Stimulated activated naive CD8-positive, alpha-beta T cell treated with anti-CD3 and anti-CD28 coated beads, Interleukin-15, amount 100 ng/mL, for 72 hours (primary cell): ENCODE data around the gene COG5.

Source experiments
- ATAC-seq: fragments of 150-1000 bp; cut with Tn5 transposase; 2 replicates; pipeline ENCODE4 v1.10.0; 2021; ENCODE audit warnings: mild to moderate bottlenecking, moderate library complexity
- DNase-seq, 2 donors: peaks; one replicate each; pipeline ENCODE4 v3.0.0; 2021 to 2022
- H3K27ac Mint-ChIP-seq, 2 donors: one replicate each; pipeline ENCODE4 v1.8.0; 2022; ENCODE audit warnings: mild to moderate bottlenecking in 2 of 2, mixed read lengths in 2 of 2, moderate library complexity in 2 of 2
- H3K27me3 Mint-ChIP-seq: one replicate; pipeline ENCODE4 v1.8.0; 2022; ENCODE audit warnings: mixed read lengths
- H3K4me1 Mint-ChIP-seq: one replicate; pipeline ENCODE4 v1.8.0; 2022; ENCODE audit warnings: mild to moderate bottlenecking, mixed read lengths
- H3K4me3 Mint-ChIP-seq, 2 donors: one replicate each; pipeline ENCODE4 v1.8.0; 2022; ENCODE audit warnings: mild to moderate bottlenecking in 2 of 2, mixed read lengths in 2 of 2, moderate library complexity in 1 of 2
- H3K9me3 Mint-ChIP-seq, 2 donors: one replicate each; pipeline ENCODE4 v1.8.0; 2022; ENCODE audit warnings: mixed read lengths in 2 of 2

The COG5 gene

DNA sequence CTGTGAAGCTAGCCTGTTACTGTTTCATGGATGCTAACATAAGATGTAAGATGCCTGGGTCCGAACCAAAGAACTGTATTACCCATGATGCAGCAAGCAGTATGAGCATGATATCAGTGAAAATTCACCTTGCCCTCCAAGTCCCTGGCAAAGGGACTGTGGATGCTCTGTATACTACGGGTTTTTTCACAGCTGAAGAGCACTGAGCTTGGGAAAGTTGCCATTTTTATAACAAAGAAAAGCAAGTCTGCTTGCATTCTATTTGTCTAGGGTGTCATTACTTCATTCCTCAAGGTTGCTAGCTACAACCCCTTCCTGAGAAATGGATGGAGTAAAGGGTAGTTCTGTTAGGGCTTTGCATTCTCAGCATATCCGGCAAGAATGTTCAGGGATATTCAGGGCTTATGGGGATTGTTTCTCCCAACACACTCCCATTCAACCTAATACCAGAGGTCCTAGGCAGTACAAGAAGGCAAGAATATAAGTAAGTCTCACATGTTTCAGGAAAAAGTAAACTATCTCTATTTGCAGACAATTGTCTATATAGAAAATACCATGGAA lies 99.0 kb downstream of the COG5 start:
- Mint-ChIP-seq H3K27ac (no peak overlapping the region), H3K4me1 (no peaks in the 10 kb centered on the region), H3K9me3 (no peaks in the 10 kb centered on the region), H3K4me3 (no peak overlapping the region), H3K27me3 (no peaks in the 10 kb centered on the region)
- DNase-seq = no peak
- ATAC-seq = no peak

GRCh38 chr7:107463139-107464078 lies 100.3 kb downstream of the COG5 start:
- Mint-ChIP-seq H3K27ac (no peak overlapping the region), H3K4me1 (no peaks in the 10 kb centered on the region), H3K4me3 (no peak overlapping the region), H3K27me3 (no peaks in the 10 kb centered on the region), H3K9me3 (no peaks in the 10 kb centered on the region)
- peak; percentile 34 for DNase-seq
- ATAC-seq = peak; percentile 80

DNA sequence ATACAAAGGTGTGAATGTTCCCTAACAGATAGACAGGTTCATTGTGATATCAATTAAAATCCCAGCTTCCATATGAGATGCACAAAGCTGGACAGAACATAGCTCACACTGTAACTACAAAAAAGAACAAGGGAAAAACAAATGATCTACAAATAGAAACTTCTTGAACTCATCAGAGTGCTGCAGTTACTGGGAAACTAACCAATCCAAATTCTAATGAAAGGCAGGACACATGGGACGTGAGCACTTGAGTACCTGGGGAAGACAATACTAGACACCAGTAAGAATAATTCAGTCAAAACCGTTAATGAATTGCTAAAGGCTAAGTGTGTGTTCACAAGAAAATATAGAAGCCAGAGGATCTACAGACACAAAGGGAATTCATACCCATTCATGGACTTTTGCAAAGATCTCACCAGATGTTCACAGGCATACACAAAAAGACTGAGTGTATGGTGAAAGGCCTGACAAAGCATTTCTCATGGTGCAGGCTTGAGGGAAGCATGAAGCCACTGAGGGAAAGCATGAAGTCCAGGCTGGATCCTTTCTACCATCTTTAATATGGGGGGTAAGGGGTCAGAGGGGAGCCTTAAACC lies 101.7 kb downstream of the COG5 start:
- H3K4me3 Mint-ChIP-seq = no peak overlapping the region
- H3K27ac Mint-ChIP-seq = no peak overlapping the region
- no peaks in the 10 kb centered on the region for H3K4me1 Mint-ChIP-seq
- no peaks in the 10 kb centered on the region for H3K9me3 Mint-ChIP-seq
- ATAC-seq (no peak), DNase-seq (no peak)
- no peaks in the 10 kb centered on the region for H3K27me3 Mint-ChIP-seq

DNA sequence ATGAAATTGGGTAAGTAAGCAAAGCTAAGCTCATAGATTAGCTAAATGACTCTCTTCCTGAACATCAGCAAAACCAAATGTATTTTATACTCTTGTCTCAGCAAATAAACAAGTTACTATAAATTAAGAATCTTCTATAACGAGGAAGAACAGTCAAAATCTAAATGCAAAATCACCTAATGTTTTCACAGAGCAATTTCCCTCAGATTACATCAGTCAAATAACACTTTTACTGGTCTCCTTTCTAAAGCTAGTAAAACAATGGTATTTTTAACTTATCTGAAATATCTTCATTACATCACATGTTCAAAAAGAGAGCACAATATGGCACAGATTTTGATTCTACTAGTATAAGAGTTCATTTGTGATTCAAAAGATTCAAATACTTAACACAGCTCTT lies 110.3 kb downstream of the COG5 start:
- Mint-ChIP-seq H3K27me3 (no peaks in the 10 kb centered on the region), H3K9me3 (no peaks in the 10 kb centered on the region), H3K4me1 (no peaks in the 10 kb centered on the region), H3K4me3 (no peak overlapping the region), H3K27ac (no peak overlapping the region)
- no peak for ATAC-seq
- no peak for DNase-seq

DNA sequence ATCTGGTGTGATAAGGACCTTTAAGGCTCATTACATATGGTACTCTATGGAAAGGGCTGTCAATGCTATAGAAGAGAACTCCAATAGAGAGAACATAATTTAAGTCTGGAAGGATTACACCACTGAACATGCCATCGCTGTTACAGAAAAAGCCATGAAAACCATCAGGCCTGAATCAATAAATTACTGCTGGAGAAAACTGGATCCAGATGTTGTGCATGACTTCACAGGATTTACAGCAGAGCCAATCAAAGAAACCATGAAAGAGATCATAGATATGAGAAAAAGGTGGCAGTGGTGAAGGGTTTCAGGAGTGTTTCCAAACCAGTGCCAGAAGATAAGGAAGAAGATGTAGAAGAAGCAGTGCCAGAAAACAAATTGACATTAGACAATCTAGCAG lies 112.8 kb downstream of the COG5 start:
- no peak for ATAC-seq
- H3K27me3 Mint-ChIP-seq = no peaks in the 10 kb centered on the region
- no peaks in the 10 kb centered on the region for H3K9me3 Mint-ChIP-seq
- no peak overlapping the region for H3K27ac Mint-ChIP-seq
- no peak for DNase-seq
- peaks cover 10% of the 10 kb centered on the region for H3K4me1 Mint-ChIP-seq
- no peak overlapping the region for H3K4me3 Mint-ChIP-seq

- DNase-seq (no peak), ATAC-seq (no peak)
- Mint-ChIP-seq H3K9me3 (no peaks in the 10 kb centered on the region), H3K4me1 (peaks cover 10% of the 10 kb centered on the region), H3K4me3 (no peak overlapping the region), H3K27me3 (no peaks in the 10 kb centered on the region), H3K27ac (peak overlapping the region in 1 of 2 donors; percentile 71)
Observed at GRCh38 chr7:107446988-107447387, 116.7 kb downstream of the COG5 start.

DNA sequence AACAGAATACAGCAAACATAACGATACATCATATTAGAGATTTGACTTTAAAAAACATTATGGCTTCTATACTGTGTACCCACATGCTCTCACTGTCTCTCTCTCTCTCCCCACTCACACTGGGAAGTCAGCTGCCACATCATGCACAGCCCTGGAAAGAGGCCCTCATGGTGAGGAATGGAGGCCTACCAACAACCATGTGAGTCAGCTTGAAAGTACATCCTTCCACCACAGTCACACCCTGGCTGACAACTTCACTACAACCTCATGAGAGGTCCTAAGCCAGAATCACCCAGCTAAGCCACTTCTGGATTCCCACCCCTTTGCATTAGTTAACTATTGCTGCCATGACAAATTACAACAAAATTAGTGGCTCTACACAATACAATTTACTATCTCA lies 117.2 kb downstream of the COG5 start:
- no peaks in the 10 kb centered on the region for H3K27me3 Mint-ChIP-seq
- peak in 1 of 2 donors; percentile 26 for DNase-seq
- H3K4me1 Mint-ChIP-seq = peaks cover 10% of the 10 kb centered on the region
- no peak overlapping the region for H3K4me3 Mint-ChIP-seq
- no peaks in the 10 kb centered on the region for H3K9me3 Mint-ChIP-seq
- peak; percentile 91 for ATAC-seq
- H3K27ac Mint-ChIP-seq = no peak overlapping the region

DNA sequence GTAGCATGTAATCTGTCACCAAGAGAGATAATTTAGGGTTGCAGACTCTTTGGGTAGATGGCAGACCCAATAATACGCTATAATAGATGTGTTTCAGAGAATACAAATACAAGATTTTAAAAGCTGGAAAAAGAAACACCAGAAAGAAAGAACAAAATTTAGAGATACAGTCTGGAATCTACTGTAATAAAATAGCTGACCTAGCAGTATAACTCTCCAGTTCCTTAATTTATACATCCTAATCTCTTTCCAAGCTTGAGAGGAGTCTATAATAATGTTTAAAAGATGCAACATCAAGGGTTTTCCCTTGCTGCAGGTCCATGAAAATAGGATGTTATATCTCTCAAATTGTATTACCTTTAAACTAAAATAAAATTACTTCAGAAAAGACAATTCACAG lies 121.0 kb downstream of the COG5 start:
- no peak overlapping the region for H3K27ac Mint-ChIP-seq
- H3K27me3 Mint-ChIP-seq = no peaks in the 10 kb centered on the region
- peaks cover 10% of the 10 kb centered on the region for H3K4me1 Mint-ChIP-seq
- DNase-seq (no peak), ATAC-seq (no peak)
- H3K9me3 Mint-ChIP-seq = no peaks in the 10 kb centered on the region
- H3K4me3 Mint-ChIP-seq = no peak overlapping the region

- no peaks in the 10 kb centered on the region for H3K9me3 Mint-ChIP-seq
- no peak overlapping the region for H3K4me3 Mint-ChIP-seq
- DNase-seq = no peak
- no peak overlapping the region for H3K27ac Mint-ChIP-seq
- ATAC-seq = no peak
- H3K27me3 Mint-ChIP-seq = no peaks in the 10 kb centered on the region
- peaks cover 5% of the 10 kb centered on the region for H3K4me1 Mint-ChIP-seq
Observed at GRCh38 chr7:107441581-107442422, 121.9 kb downstream of the COG5 start.

DNA sequence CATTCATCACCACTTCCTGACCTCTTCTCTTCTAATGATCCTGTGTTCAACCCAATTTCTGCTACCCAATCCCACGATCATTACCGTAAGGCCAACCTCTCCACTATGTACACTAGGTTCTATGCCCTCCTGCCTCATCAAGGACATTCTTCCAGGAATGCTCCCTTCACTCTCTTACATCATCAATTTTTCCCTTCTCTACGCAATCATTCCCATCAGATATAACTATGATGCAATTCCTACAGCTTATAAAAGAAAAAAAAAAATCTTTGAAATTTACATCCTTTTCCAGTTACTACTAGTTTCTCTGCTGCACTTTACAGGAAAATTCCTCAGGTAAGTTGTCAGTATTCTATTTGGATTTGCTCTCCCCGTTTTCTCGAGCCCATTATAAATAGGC lies 124.7 kb downstream of the COG5 start:
- Mint-ChIP-seq H3K27ac (no peak overlapping the region), H3K9me3 (peaks cover 0 to 7% of the 10 kb centered on the region in 2 donors), H3K4me1 (no peaks in the 10 kb centered on the region), H3K27me3 (no peaks in the 10 kb centered on the region), H3K4me3 (no peak overlapping the region)
- no peak for DNase-seq
- ATAC-seq = no peak

DNA sequence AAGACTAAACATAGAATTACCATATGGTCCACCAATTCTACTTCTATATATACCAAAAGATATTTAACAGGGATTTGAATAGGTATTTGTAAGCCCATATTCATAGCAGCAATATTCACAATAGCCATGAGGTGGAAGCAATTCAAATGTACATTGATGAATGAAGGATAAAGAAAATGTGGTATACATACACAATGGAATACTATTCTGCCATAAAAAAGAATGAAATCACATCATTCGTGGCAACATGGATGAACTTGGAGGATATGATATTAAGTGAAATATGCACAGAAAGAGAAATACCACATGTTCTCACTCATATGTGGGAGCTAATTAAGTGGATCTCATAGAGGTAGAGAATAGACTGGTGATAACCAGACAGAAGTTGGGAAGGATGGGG lies 128.0 kb downstream of the COG5 start:
- DNase-seq (no peak), ATAC-seq (no peak)
- no peak overlapping the region for H3K4me3 Mint-ChIP-seq
- no peaks in the 10 kb centered on the region for H3K4me1 Mint-ChIP-seq
- H3K9me3 Mint-ChIP-seq = peaks cover 4 to 7% of the 10 kb centered on the region in 2 donors
- H3K27ac Mint-ChIP-seq = no peak overlapping the region
- no peaks in the 10 kb centered on the region for H3K27me3 Mint-ChIP-seq

- Mint-ChIP-seq H3K9me3 (peaks cover 4 to 14% of the 10 kb centered on the region in 2 donors), H3K27ac (no peak overlapping the region), H3K27me3 (no peaks in the 10 kb centered on the region), H3K4me3 (no peak overlapping the region), H3K4me1 (peaks cover 5% of the 10 kb centered on the region)
- ATAC-seq = no peak
- no peak for DNase-seq
Observed at GRCh38 chr7:107432261-107432660, 131.5 kb downstream of the COG5 start.

- Mint-ChIP-seq H3K4me1 (peaks cover 5% of the 10 kb centered on the region), H3K27me3 (no peaks in the 10 kb centered on the region), H3K27ac (no peak overlapping the region), H3K4me3 (no peak overlapping the region), H3K9me3 (peaks cover 4 to 7% of the 10 kb centered on the region in 2 donors)
- ATAC-seq (no peak), DNase-seq (no peak)
Observed at GRCh38 chr7:107430057-107430456, 133.7 kb downstream of the COG5 start.

DNA sequence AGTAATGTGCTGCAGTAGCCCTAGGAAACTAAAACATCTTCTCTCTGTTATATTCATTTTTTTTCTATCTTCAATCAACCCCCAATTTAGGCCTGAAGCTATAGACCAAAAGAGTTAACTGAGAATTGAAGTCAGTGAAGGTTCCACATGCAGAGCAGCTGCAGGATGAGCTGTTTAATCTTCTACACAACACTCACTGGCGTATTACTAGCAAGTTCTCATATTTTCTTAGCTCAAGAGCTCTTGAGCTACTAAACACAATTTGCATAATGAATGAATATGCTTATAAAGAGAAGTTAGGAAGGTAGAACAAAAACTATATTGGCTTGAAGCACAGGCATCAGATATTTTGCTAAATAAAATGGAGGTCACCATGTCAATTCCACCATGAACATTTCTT lies 135.1 kb downstream of the COG5 start:
- Mint-ChIP-seq H3K27ac (no peak overlapping the region), H3K27me3 (no peaks in the 10 kb centered on the region), H3K4me3 (no peak overlapping the region), H3K9me3 (peaks cover 4 to 7% of the 10 kb centered on the region in 2 donors), H3K4me1 (peaks cover 5% of the 10 kb centered on the region)
- ATAC-seq (no peak), DNase-seq (no peak)

GRCh38 chr7:107427462-107427861 lies 136.3 kb downstream of the COG5 start:
- Mint-ChIP-seq H3K4me1 (peaks cover 5% of the 10 kb centered on the region), H3K9me3 (peaks cover 0 to 7% of the 10 kb centered on the region in 2 donors), H3K27ac (no peak overlapping the region), H3K4me3 (no peak overlapping the region), H3K27me3 (no peaks in the 10 kb centered on the region)
- ATAC-seq (no peak), DNase-seq (no peak)
